Endothelial cell of umbilical vein (primary cell): ENCODE measurements around the gene KLHL26. TPM values are rescaled to one million over a fixed set of nuclear protein-coding genes. Genes with fewer than 3 reads are reported as not detected.

Experiments
- BruUV-seq: library from RNA; stranded (reverse); fragments of 400-500 nt; replicated peaks from 2 replicates; lab custom pipeline; 2021; lab: Mats Ljungman, UMichigan
- CTCF ChIA-PET: fragments of 300-600, 350-600 bp; sonication (Branson Sonifier 250); formaldehyde crosslinking; loops from one replicate; lab custom pipeline; 2021; ENCODE audit warnings: antibody characterized with exemption, inconsistent platforms; lab: Charles Lee
- POLR2A ChIA-PET: fragments of 300-600, 350-600 bp; sonication (Branson Sonifier 250); formaldehyde crosslinking; loops from one replicate; lab custom pipeline; 2021; ENCODE audit warnings: antibody characterized with exemption, inconsistent platforms; lab: Charles Lee
- DNase-seq: peaks from one replicate; pipeline ENCODE4 v3.0.0-alpha.2; 2011; ENCODE audit warnings: low read depth, low spot score
- FAIRE-seq: peaks from 2 replicates; lab custom pipeline; 2011; peaks lifted over from hg19 to GRCh38; lab: Jason Lieb, UNC
- H2AFZ ChIP-seq: 2 replicates; pipeline ENCODE4 v1.6.0; 2012; ENCODE audit warnings: low read depth, low read length, control low read depth, inconsistent platforms
- H3K27ac ChIP-seq: 2 replicates; pipeline ENCODE4 v1.5.1; 2011; ENCODE audit warnings: low read depth, mild to moderate bottlenecking, control low read depth, low read length, moderate library complexity; ENCODE audit not compliant: insufficient read depth
- H3K27me3 ChIP-seq, 2 experiments: 2 replicates each; pipeline versions ENCODE4 v1.6.0 to v1.6.1; 2011; ENCODE audit warnings: low read length in 2 of 2, mixed read lengths in 1 of 2; ENCODE audit not compliant: control insufficient read depth in 2 of 2, insufficient read depth in 2 of 2
- H3K36me3 ChIP-seq, 2 experiments: 2 replicates in 1 of 2; 3 replicates in 1 of 2; pipeline ENCODE4 v1.5.1; 2011; ENCODE audit warnings: low read length in 2 of 2, mild to moderate bottlenecking in 1 of 2, moderate library complexity in 1 of 2; ENCODE audit not compliant: control insufficient read depth in 2 of 2, insufficient read depth in 2 of 2; ENCODE audit errors: extremely low read depth in 1 of 2
- H3K4me1 ChIP-seq: 3 replicates; pipeline ENCODE4 v1.5.1; 2011; ENCODE audit warnings: mild to moderate bottlenecking, low read length; ENCODE audit not compliant: control insufficient read depth, insufficient read depth; ENCODE audit errors: extremely low read depth
- H3K4me2 ChIP-seq: 2 replicates; pipeline ENCODE4 v1.6.1; 2011; ENCODE audit warnings: low read length, control low read depth, mixed read lengths; ENCODE audit not compliant: insufficient read depth
- H3K4me3 ChIP-seq, 3 experiments: fragments of 200-600 bp in 1 of 3; sonication (generic), shearing (Covaris generic) in 1 of 3; replicated peaks in 1 of 3; 2 replicates each; pipeline ENCODE4 v1.5.1; 2011 to 2016; ENCODE audit warnings: control low read depth in 3 of 3, low read length in 3 of 3, mild to moderate bottlenecking in 2 of 3, inconsistent platforms in 1 of 3, low read depth in 1 of 3, moderate library complexity in 1 of 3; ENCODE audit not compliant: insufficient read depth in 1 of 3
- H3K79me2 ChIP-seq: 2 replicates; pipeline ENCODE4 v1.6.0; 2012; ENCODE audit warnings: low read length, inconsistent platforms; ENCODE audit not compliant: control insufficient read depth, insufficient read depth
- H3K9ac ChIP-seq: replicated peaks from 2 replicates; pipeline ENCODE3; 2011; ENCODE audit warnings: low read length, control low read depth; ENCODE audit not compliant: insufficient read depth; ENCODE audit errors: extremely low read depth
- H3K9me1 ChIP-seq: replicated peaks from 3 replicates; pipeline ENCODE4 v1.6.0; 2011; ENCODE audit warnings: mild to moderate bottlenecking, low read length; ENCODE audit not compliant: control insufficient read depth, insufficient read depth; ENCODE audit errors: extremely low read depth
- H3K9me3 ChIP-seq: replicated peaks from 2 replicates; pipeline ENCODE4 v1.5.1; 2012; ENCODE audit warnings: low read length, inconsistent platforms; ENCODE audit not compliant: control insufficient read depth, insufficient read depth
- H4K20me1 ChIP-seq: replicated peaks from 2 replicates; pipeline ENCODE3; 2011; ENCODE audit warnings: mild to moderate bottlenecking, low read length; ENCODE audit not compliant: control insufficient read depth, insufficient read depth; ENCODE audit errors: extremely low read depth
- CTCF ChIP-seq, 2 donors: IDR thresholded peaks; 1 replicate in 1 of 2; 2 replicates in 1 of 2; pipeline ENCODE4 v1.5.1; 2011; ENCODE audit warnings: low read length in 2 of 2, mild to moderate bottlenecking in 2 of 2, moderate library complexity in 2 of 2, control low read depth in 1 of 2, inconsistent platforms in 1 of 2, low read depth in 1 of 2; ENCODE audit not compliant: insufficient read depth in 1 of 2; ENCODE audit errors: extremely low read depth in 1 of 2
- EZH2 ChIP-seq: IDR thresholded peaks from 2 replicates; pipeline ENCODE4 v1.6.1; 2012; ENCODE audit warnings: borderline replicate concordance, low read depth, mild to moderate bottlenecking, moderate library complexity, low read length, inconsistent platforms; ENCODE audit not compliant: severe bottlenecking
- FOS ChIP-seq: IDR thresholded peaks from 2 replicates; pipeline ENCODE4 v1.6.1; 2011; ENCODE audit warnings: mild to moderate bottlenecking, low read length, moderate library complexity, borderline replicate concordance; ENCODE audit not compliant: insufficient read depth
- GATA2 ChIP-seq: IDR thresholded peaks from 2 replicates; pipeline ENCODE4 v1.7.0; 2011; ENCODE audit warnings: low read depth, mild to moderate bottlenecking, moderate library complexity, mixed read lengths, low read length; ENCODE audit not compliant: insufficient read length, insufficient read depth
- JUN ChIP-seq: IDR thresholded peaks from 2 replicates; pipeline ENCODE4 v1.6.1; 2011; ENCODE audit warnings: borderline replicate concordance, low read depth; ENCODE audit not compliant: insufficient read length, insufficient read depth
- MAX ChIP-seq: IDR thresholded peaks from 2 replicates; pipeline ENCODE4 v1.6.1; 2011; ENCODE audit not compliant: insufficient read depth, insufficient read length
- MYC ChIP-seq: IDR thresholded peaks from one replicate; pipeline ENCODE4 v1.6.1; 2011; ENCODE audit warnings: mild to moderate bottlenecking, low read depth, low read length
- POLR2A ChIP-seq: IDR thresholded peaks from 2 replicates; pipeline ENCODE4 v1.6.1; 2012; ENCODE audit warnings: low read depth, mild to moderate bottlenecking, control low read depth, low read length
- POLR2AphosphoS5 ChIP-seq: IDR thresholded peaks from 2 replicates; pipeline ENCODE4 v1.6.1; 2012; ENCODE audit warnings: low read depth, mild to moderate bottlenecking, control low read depth, low read length, moderate library complexity; ENCODE audit not compliant: insufficient read depth
- dilution Hi-C: fragments of 300-500 bp; cut with MboI; formaldehyde crosslinking; loops from one replicate; pipeline ENCODE4 v1.15.0; 2019; ENCODE audit warnings: low sequenced_read_pairs; ENCODE audit not compliant: extremely low pct_ligation_motif_present
- intact Hi-C: fragments of 100-400 bp; cut with micrococcal nuclease; formaldehyde crosslinking; loops from one replicate; pipeline ENCODE4 v1.10.0; 2022
- polyA plus RNA-seq, 4 experiments: library from polyadenylated mRNA; depleted of rRNA in 3 of 4; stranded (reverse) in 3 of 4; unstranded in 1 of 4; fragments of >200 nt; gene quantifications; 2 replicates each; pipeline versions ENCODE4 v1.2.1 to v1.2.3, GENCODE V29; 2011 to 2012; ENCODE audit warnings: missing spikeins in 1 of 4
- total RNA-seq: library from RNA; stranded (reverse); gene quantifications from 2 replicates; pipeline ENCODE4 v1.2.3, GENCODE V29; 2021

Gene KLHL26
- total and polyA plus RNA-seq, 2 donors (not counting 3 experiments of a cell fraction or from before 2014, with no cell fraction given): 2.4 to 6.2 TPM

GRCh38 chr19:18685597-18686190 lies 48.9 kb downstream of the KLHL26 start:
- intact Hi-C loops (no loop called here), dilution Hi-C loops (no loop called here)
- Histone ChIP-seq H3K27ac (no peak overlapping the region), H3K79me2 (peaks cover 5% of the 10 kb centered on the region), H3K9me3 (no peaks in the 10 kb centered on the region), H3K9ac (no peak overlapping the region), H2AFZ (no peak overlapping the region), H3K27me3 (no peaks in the 10 kb centered on the region), H3K36me3 (no peaks in the 10 kb centered on the region), H3K4me1 (peaks cover 7% of the 10 kb centered on the region), H3K9me1 (no peaks in the 10 kb centered on the region), H4K20me1 (no peaks in the 10 kb centered on the region), H3K4me3 (no peak overlapping the region), H3K4me2 (no peak overlapping the region)
- TF ChIP-seq POLR2A (no peak), MAX (no peak), FOS (no peak), MYC (no peak), GATA2 (no peak), JUN (no peak), CTCF (IDR thresholded peaks at IDR 0.05; ENCODE audit: extremely low read depth in 1 of 2, insufficient read depth in 1 of 2, low read depth in 1 of 2, low read length in 2 of 2) (no peak), EZH2 (no peak), POLR2AphosphoS5 (no peak)
- ChIA-PET CTCF (interaction anchor here (1.7 kb wide), 1 partner anchor 162 kb away, joined by 4 read pairs; no protein-coding TSS in a partner anchor), POLR2A (no interaction called here)
- DNase-seq: no peak
- no peak for FAIRE-seq
- BruUV-seq: no TSS peak
